Upper lobe of left lung (tissue), 6 donors: ENCODE data around the gene NECAB3. TPM values are rescaled to one million over a fixed set of nuclear protein-coding genes. Genes with fewer than 3 reads are reported as not detected.
"Not testable (repeated sequence)": the region's sequence is repeated elsewhere in the genome, so short reads cannot be mapped to it uniquely, and the experiment has no call there.

Experiments used
- ATAC-seq, 2 donors: fragments of 200-7000 bp; cut with Tn5 transposase; one replicate each; pipeline ENCODE4 v1.9.1; 2022; ENCODE audit warnings: mild to moderate bottlenecking in 2 of 2, moderate library complexity in 2 of 2; ENCODE audit not compliant: low FRiP score in 2 of 2
- DNase-seq, 2 donors: peaks; one replicate each; pipeline ENCODE4 v3.0.0-alpha.2; 2019 to 2020
- H3K27ac ChIP-seq, 4 donors: fragments of 200-600 bp; sonication (generic); one replicate each; pipeline ENCODE4 v1.5.1; 2016 to 2019
- H3K27me3 ChIP-seq, 4 donors: fragments of 200-600 bp; sonication (generic); one replicate each; pipeline ENCODE4 v1.5.1; 2017 to 2019
- H3K36me3 ChIP-seq, 4 donors: fragments of 200-600 bp; sonication (generic); one replicate each; pipeline ENCODE4 v1.5.1; 2016 to 2019
- H3K4me1 ChIP-seq, 4 donors: fragments of 200-600 bp; sonication (generic); one replicate each; pipeline ENCODE4 v1.5.1; 2018 to 2019
- H3K4me3 ChIP-seq, 4 donors: fragments of 200-600 bp; sonication (generic); one replicate each; pipeline ENCODE4 v1.5.1; 2017 to 2019; ENCODE audit warnings: mild to moderate bottlenecking in 2 of 4, moderate library complexity in 1 of 4
- H3K9me3 ChIP-seq, 4 donors: fragments of 200-600 bp; sonication (generic); one replicate each; pipeline ENCODE4 v1.5.1; 2018 to 2019
- EP300 ChIP-seq, 4 donors: sonication (generic); formaldehyde crosslinking; IDR thresholded peaks; one replicate each; pipeline ENCODE4 v1.5.1; 2017; ENCODE audit warnings: antibody characterized with exemption in 4 of 4, control low read depth in 2 of 4
- POLR2A ChIP-seq, 4 donors: fragments of 450-650 bp; IDR thresholded peaks; one replicate each; pipeline ENCODE4 v1.5.1; 2016 to 2017; ENCODE audit warnings: antibody characterized with exemption in 4 of 4, mild to moderate bottlenecking in 2 of 4
- POLR2AphosphoS5 ChIP-seq, 2 donors: sonication (generic); formaldehyde crosslinking; IDR thresholded peaks; one replicate each; pipeline ENCODE4 v1.5.1; 2017; ENCODE audit warnings: antibody characterized with exemption in 2 of 2
- WGBS, 2 donors: methylation state at CpG; one replicate each; pipeline ENCODE4 v1.1.5; 2017 to 2018; 5-methylcytosine and 5-hydroxymethylcytosine counted together
- total RNA-seq, 6 donors: library from RNA; depleted of rRNA in 4 of 6; stranded (reverse); fragments of >200 nt in 4 of 6; gene quantifications; one replicate each; pipeline versions ENCODE4 v1.1.0 to v1.2.1, GENCODE V29; 2016 to 2021
- TF ChIP-seq, protein P1 (sequence below), 6 experiments: fragments of 450-650 bp in 4 of 6; fragments of 200-600 bp in 2 of 6; sonication (generic) in 2 of 6; IDR thresholded peaks; one replicate each; pipeline ENCODE4 v1.5.1; 2016 to 2019; ENCODE audit warnings: antibody characterized with exemption in 6 of 6
- donor health status: DM: no; HTN: no; CAD: no; lungs with moderate emphysema.
- donor health status: DM: no; HTN: yes; CAD: no; lungs with severe emphysema.

NECAB3 gene
- total RNA-seq, 6 donors from 2014 or later, result 43.4 to 309 (median 90.6) TPM

DNA sequence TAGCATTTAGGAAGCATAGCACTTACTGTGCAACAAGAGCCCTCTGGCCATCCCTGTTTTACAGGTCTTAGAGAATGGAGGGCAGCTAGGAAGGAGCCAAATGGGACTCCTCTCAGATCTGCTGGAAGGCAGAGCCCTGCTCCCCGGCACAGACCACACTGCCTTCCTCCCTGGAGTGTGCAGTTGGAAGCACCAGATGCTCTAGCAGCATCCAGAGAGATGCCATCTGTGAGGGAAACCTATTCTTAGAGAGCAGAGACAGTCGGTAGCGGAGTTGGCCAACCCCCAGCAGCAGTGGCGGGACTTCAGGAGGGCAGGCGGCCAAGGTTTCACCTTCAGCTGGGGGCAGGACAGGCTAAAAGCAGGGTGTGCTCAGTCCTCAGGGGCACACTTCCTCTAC is 28.6 kb upstream of the NECAB3 start:
- TF ChIP-seq, protein P1, sequence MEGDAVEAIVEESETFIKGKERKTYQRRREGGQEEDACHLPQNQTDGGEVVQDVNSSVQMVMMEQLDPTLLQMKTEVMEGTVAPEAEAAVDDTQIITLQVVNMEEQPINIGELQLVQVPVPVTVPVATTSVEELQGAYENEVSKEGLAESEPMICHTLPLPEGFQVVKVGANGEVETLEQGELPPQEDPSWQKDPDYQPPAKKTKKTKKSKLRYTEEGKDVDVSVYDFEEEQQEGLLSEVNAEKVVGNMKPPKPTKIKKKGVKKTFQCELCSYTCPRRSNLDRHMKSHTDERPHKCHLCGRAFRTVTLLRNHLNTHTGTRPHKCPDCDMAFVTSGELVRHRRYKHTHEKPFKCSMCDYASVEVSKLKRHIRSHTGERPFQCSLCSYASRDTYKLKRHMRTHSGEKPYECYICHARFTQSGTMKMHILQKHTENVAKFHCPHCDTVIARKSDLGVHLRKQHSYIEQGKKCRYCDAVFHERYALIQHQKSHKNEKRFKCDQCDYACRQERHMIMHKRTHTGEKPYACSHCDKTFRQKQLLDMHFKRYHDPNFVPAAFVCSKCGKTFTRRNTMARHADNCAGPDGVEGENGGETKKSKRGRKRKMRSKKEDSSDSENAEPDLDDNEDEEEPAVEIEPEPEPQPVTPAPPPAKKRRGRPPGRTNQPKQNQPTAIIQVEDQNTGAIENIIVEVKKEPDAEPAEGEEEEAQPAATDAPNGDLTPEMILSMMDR (IDR thresholded peaks at IDR 0.05), result no peak
- TF ChIP-seq POLR2AphosphoS5 (IDR thresholded peaks at IDR 0.05) (no peak), POLR2A (IDR thresholded peaks at IDR 0.05) (no peak), EP300 (IDR thresholded peaks at IDR 0.05) (no peak)

DNA sequence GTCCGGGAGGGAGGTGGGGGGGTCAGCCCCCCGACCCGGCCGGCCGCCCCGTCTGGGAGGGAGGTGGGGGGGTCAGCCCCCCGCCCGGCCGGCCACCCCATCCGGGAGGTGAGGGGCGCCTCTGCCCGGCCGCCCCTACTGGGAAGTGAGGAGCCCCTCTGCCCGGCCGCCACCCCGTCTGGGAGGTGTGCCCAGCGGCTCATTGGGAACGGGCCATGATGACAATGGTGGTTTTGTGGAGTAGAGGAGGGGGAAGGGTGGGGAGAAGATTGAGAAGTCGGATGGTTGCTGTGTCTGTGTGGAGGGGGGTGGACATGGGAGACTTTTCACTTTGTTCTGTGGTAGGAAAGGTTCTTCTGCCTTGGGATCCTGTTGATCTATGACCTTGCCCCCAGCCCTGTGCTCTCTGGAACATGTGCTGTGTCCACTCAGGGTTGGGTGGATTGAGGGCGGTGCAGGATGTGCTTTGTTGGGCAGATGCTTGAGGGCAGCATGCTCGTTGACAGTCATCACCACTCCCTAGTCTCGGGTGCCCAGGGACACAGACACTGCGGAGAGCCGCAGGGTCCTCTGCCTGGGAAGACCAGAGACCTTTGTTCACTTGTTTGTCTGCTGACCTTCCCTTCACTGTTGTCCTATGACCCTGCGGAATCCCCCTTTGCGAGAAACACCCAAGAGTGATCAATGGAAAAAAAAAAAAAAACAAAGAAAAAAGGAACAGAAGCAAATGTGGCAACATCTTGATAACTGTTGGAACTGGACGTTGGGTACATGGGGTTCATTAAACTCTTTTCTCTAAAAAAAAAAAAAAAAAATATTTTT is 27.6 kb upstream of the NECAB3 start:
- 88 to 90% methylated on average over 11 to 20 of the region's 27 CpGs for WGBS, 2 donors
- TF ChIP-seq POLR2AphosphoS5 (IDR thresholded peaks at IDR 0.05), result no peak
- TF ChIP-seq, protein P1 (IDR thresholded peaks at IDR 0.05), result no peak
- no peak for TF ChIP-seq POLR2A (IDR thresholded peaks at IDR 0.05)
- no peak for TF ChIP-seq EP300 (IDR thresholded peaks at IDR 0.05)
- no peak for DNase-seq
- ATAC-seq, result no peak
- H3K9me3 ChIP-seq, result no peaks in the 10 kb centered on the region
- H3K36me3 ChIP-seq, result peaks cover 0 to 11% (median 8%) of the 10 kb centered on the region in 4 donors
- no peaks in the 10 kb centered on the region for H3K27me3 ChIP-seq
- H3K27ac ChIP-seq, result no peak overlapping the region
- no peak overlapping the region for H3K4me3 ChIP-seq
- H3K4me1 ChIP-seq, result peaks cover 0 to 12% (median 4%) of the 10 kb centered on the region in 4 donors

More for the DNA sequence above, 28.6 kb upstream of the NECAB3 start:
- H3K27me3 ChIP-seq, result no peaks in the 10 kb centered on the region
- H3K4me1 ChIP-seq, result peaks cover 0 to 12% (median 4%) of the 10 kb centered on the region in 4 donors
- H3K4me3 ChIP-seq, result no peak overlapping the region
- H3K27ac ChIP-seq, result peak overlapping the region in 1 of 4 donors; percentile 17
- DNase-seq (no peak), ATAC-seq (no peak)
- whole genome bisulfite sequencing, 2 donors, result 50 to 57% methylated on average over 5 of the region's 5 CpGs
- H3K9me3 ChIP-seq, result no peaks in the 10 kb centered on the region
- H3K36me3 ChIP-seq, result peaks cover 5 to 21% (median 17%) of the 10 kb centered on the region in 4 donors

DNA sequence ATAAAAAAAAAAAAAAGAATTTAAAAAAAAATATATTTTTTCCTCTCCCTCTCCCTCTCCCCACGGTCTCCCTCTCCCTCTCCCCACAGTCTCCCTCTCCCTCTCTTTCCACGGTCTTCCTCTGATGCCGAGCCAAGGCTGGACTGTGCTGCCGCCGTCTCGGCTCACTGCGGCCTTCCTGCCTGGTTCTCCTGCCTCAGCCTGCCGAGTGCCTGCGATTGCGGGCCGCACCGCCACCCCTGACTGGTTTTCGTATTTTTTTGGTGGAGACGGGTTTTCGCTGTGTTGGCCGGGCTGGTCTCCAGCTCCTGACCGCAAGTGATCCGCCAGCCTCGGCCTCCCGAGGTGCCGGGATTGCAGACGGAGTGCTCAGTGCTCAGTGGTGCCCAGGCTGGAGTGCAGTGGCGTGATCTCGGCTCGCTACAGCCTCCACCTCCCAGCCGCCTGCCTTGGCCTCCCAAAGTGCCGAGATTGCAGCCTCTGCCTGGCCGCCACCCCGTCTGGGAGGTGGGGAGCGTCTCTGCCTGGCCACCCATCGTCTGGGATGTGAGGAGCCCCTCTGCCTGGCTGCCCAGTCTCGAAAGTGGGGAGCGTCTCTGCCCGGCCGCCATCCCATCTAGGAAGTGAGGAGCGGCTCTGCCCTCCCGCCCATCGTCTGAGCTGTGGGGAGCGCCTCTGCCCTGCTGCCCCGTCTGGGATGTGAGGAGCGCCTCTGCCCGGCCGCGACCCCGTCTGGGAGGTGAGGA is 26.6 kb upstream of the NECAB3 start:
- DNase-seq, result peak in 1 of 2 donors; percentile 70
- WGBS, 2 donors, result 88% methylated on average over 17 to 20 of the region's 45 CpGs
- H3K27ac ChIP-seq, H3K9me3 ChIP-seq, ATAC-seq, H3K4me3 ChIP-seq, H3K36me3 ChIP-seq, H3K27me3 ChIP-seq: not testable (repeated sequence)
- peaks cover 0 to 12% (median 4%) of the 10 kb centered on the region in 4 donors for H3K4me1 ChIP-seq

GRCh38 chr20:33698966-33699365 is 24.7 kb upstream of the NECAB3 start:
- ATAC-seq, H3K27ac ChIP-seq, H3K27me3 ChIP-seq, H3K36me3 ChIP-seq, H3K4me3 ChIP-seq, H3K9me3 ChIP-seq: not testable (repeated sequence)
- DNase-seq, result peak in 1 of 2 donors; percentile 69
- H3K4me1 ChIP-seq, result peaks cover 5 to 21% (median 10%) of the 10 kb centered on the region in 4 donors
- 95% methylated on average over 15 of the region's 27 CpGs; no CpG with 5 or more reads in 1 of the 2 donors for WGBS, 2 donors

- H3K4me1 ChIP-seq, result peaks cover 3 to 15% (median 12%) of the 10 kb centered on the region in 4 donors
- no peak overlapping the region for H3K27ac ChIP-seq
- H3K9me3 ChIP-seq, result no peaks in the 10 kb centered on the region
- no peaks in the 10 kb centered on the region for H3K36me3 ChIP-seq
- no peak for DNase-seq
- peak in 1 of 2 donors; percentile 86 for ATAC-seq
- no peak overlapping the region for H3K4me3 ChIP-seq
- H3K27me3 ChIP-seq, result no peaks in the 10 kb centered on the region
- TF ChIP-seq POLR2AphosphoS5 (IDR thresholded peaks at IDR 0.05) (no peak), EP300 (IDR thresholded peaks at IDR 0.05) (no peak), POLR2A (IDR thresholded peaks at IDR 0.05) (no peak)
- TF ChIP-seq, protein P1 (IDR thresholded peaks at IDR 0.05), result no peak
- 93 to 94% methylated on average over 8 of the region's 8 CpGs for WGBS, 2 donors
Measured at GRCh38 chr20:33697129-33697528, 22.9 kb upstream of the NECAB3 start.
